GM21723 (cell line): Measurements from ENCODE around the gene TBC1D20.

Experiments used
- ATAC-seq: cut with Tn5 transposase; IDR thresholded peaks from one replicate; pipeline ENCODE4 v1.9.1; 2021; ENCODE audit warnings: mild to moderate bottlenecking, moderate library complexity; ENCODE audit not compliant: unreplicated experiment

Gene TBC1D20

GRCh38 chr20:440148-440547 is 22.2 kb downstream of the TBC1D20 start:
- ATAC-seq = no peak

GRCh38 chr20:438571-439469 is 23.5 kb downstream of the TBC1D20 start:
- no peak for ATAC-seq

- ATAC-seq = no peak
Observed at GRCh38 chr20:437787-438486, 24.4 kb downstream of the TBC1D20 start.

GRCh38 chr20:436476-436875 is 25.9 kb downstream of the TBC1D20 start:
- ATAC-seq = no peak

GRCh38 chr20:435558-435957 is 26.8 kb downstream of the TBC1D20 start:
- no peak for ATAC-seq

- no peak for ATAC-seq
Observed at GRCh38 chr20:434661-435419, 27.5 kb downstream of the TBC1D20 start.

- ATAC-seq = no peak
Observed at GRCh38 chr20:434221-434620, 28.1 kb downstream of the TBC1D20 start.

GRCh38 chr20:433300-433975 is 28.9 kb downstream of the TBC1D20 start:
- peak; percentile 83 for ATAC-seq

GRCh38 chr20:432677-433299 is 29.5 kb downstream of the TBC1D20 start:
- ATAC-seq = no peak

GRCh38 chr20:432208-432607 is 30.1 kb downstream of the TBC1D20 start:
- ATAC-seq = no peak

GRCh38 chr20:431012-431904 is 31.1 kb downstream of the TBC1D20 start:
- no peak for ATAC-seq

- no peak for ATAC-seq
Observed at GRCh38 chr20:430091-430999, 32.0 kb downstream of the TBC1D20 start.

- no peak for ATAC-seq
Observed at GRCh38 chr20:428658-429200, 33.6 kb downstream of the TBC1D20 start.

- ATAC-seq = no peak
Observed at GRCh38 chr20:427849-428657, 34.3 kb downstream of the TBC1D20 start.

- no peak for ATAC-seq
Observed at GRCh38 chr20:427401-427800, 34.9 kb downstream of the TBC1D20 start.

GRCh38 chr20:426566-426965 is 35.8 kb downstream of the TBC1D20 start:
- ATAC-seq = no peak

- ATAC-seq = no peak
Observed at GRCh38 chr20:421685-422250, 40.6 kb downstream of the TBC1D20 start.
